IMR-90 (cell line): ENCODE data around the gene CHML. TPM values are rescaled to one million over a fixed set of nuclear protein-coding genes. Genes with fewer than 3 reads are reported as not detected.
"Not testable (repeated sequence)": the region's sequence is repeated elsewhere in the genome, so short reads cannot be mapped to it uniquely, and the experiment has no call there.

ENCODE experiments used
- ATAC-seq: fragments of 200-7000 bp; cut with Tn5 transposase; 2 replicates; pipeline ENCODE4 v1.9.1; 2020; ENCODE audit warnings: low read depth, mild to moderate bottlenecking, moderate library complexity
- BruUV-seq: library from RNA; stranded (reverse); fragments of 400-500 nt; replicated peaks from 2 replicates; lab custom pipeline; 2021; lab: Mats Ljungman, UMichigan
- CTCF ChIA-PET: fragments of 300-600 bp; formaldehyde crosslinking; extraction: SDS; loops from one replicate; lab custom pipeline; 2021; ENCODE audit warnings: antibody characterized with exemption; lab: Yijun Ruan, JAX
- POLR2A ChIA-PET: fragments of 300-600 bp; sonication (Branson Sonifier 250); formaldehyde crosslinking; loops from one replicate; lab custom pipeline; 2022; ENCODE audit warnings: antibody characterized with exemption; ENCODE audit not compliant: unreplicated experiment; lab: Charles Lee
- DNase-seq: peaks from one replicate; pipeline ENCODE4 v3.0.0; 2013
- H2AFZ ChIP-seq: replicated peaks from 2 replicates; pipeline ENCODE3; 2013; ENCODE audit warnings: low read length, mild to moderate bottlenecking; ENCODE audit not compliant: poor library complexity
- H2AK5ac ChIP-seq: 2 replicates; pipeline ENCODE4 v1.6.1; 2013; ENCODE audit warnings: low read depth, low read length, inconsistent platforms
- H2AK9ac ChIP-seq: replicated peaks from 2 replicates; pipeline ENCODE3; 2013; ENCODE audit warnings: mild to moderate bottlenecking, low read depth, low read length, moderate library complexity; ENCODE audit not compliant: poor library complexity
- H2BK120ac ChIP-seq: 2 replicates; pipeline ENCODE4 v1.6.1; 2013; ENCODE audit warnings: low read depth, low read length, inconsistent platforms
- H2BK15ac ChIP-seq: 3 replicates; pipeline ENCODE4 v1.6.1; 2013; ENCODE audit warnings: low read depth, low read length, inconsistent platforms
- H2BK20ac ChIP-seq: 2 replicates; pipeline ENCODE4 v1.6.1; 2013; ENCODE audit warnings: low read depth, mild to moderate bottlenecking, inconsistent platforms, low read length, moderate library complexity
- H2BK5ac ChIP-seq: 2 replicates; pipeline ENCODE4 v1.6.1; 2013; ENCODE audit warnings: mild to moderate bottlenecking, low read depth, low read length, inconsistent platforms; ENCODE audit not compliant: poor library complexity, severe bottlenecking
- H3K14ac ChIP-seq: replicated peaks from 2 replicates; pipeline ENCODE4 v1.6.1; 2013; ENCODE audit warnings: low read depth, low read length, inconsistent platforms
- H3K18ac ChIP-seq: 2 replicates; pipeline ENCODE4 v1.6.1; 2013; ENCODE audit warnings: low read depth, low read length, control low read depth
- H3K23ac ChIP-seq: 2 replicates; pipeline ENCODE4 v1.6.1; 2013; ENCODE audit warnings: low read depth, low read length, inconsistent platforms
- H3K27ac ChIP-seq: 2 replicates; pipeline ENCODE4 v1.5.1; 2013; ENCODE audit warnings: mild to moderate bottlenecking, control low read depth, low read length; ENCODE audit not compliant: insufficient read depth
- H3K27me3 ChIP-seq: 2 replicates; pipeline ENCODE4 v1.6.1; 2013; ENCODE audit warnings: low read length; ENCODE audit not compliant: control insufficient read depth, insufficient read depth
- H3K36me3 ChIP-seq: 2 replicates; pipeline ENCODE4 v1.6.1; 2013; ENCODE audit warnings: low read length, mixed read lengths; ENCODE audit not compliant: control insufficient read depth, insufficient read depth
- H3K4ac ChIP-seq: 2 replicates; pipeline ENCODE4 v1.6.1; 2013; ENCODE audit warnings: low read depth, low read length, inconsistent platforms
- H3K4me1 ChIP-seq: 2 replicates; pipeline ENCODE4 v1.6.1; 2013; ENCODE audit warnings: low read length, mixed read lengths; ENCODE audit not compliant: control insufficient read depth, insufficient read depth
- H3K4me2 ChIP-seq: 2 replicates; pipeline ENCODE4 v1.6.1; 2013; ENCODE audit warnings: low read depth, mild to moderate bottlenecking, control low read depth, low read length, moderate library complexity
- H3K4me3 ChIP-seq: 2 replicates; pipeline ENCODE4 v1.5.1; 2013; ENCODE audit warnings: low read depth, mild to moderate bottlenecking, control low read depth, low read length, moderate library complexity; ENCODE audit not compliant: insufficient read depth
- H3K56ac ChIP-seq: 2 replicates; pipeline ENCODE4 v1.6.1; 2013; ENCODE audit warnings: low read length, inconsistent platforms; ENCODE audit not compliant: insufficient read depth; ENCODE audit errors: extremely low read depth
- H3K79me1 ChIP-seq, 2 experiments: 2 replicates each; pipeline ENCODE4 v1.6.1; 2013; ENCODE audit warnings: low read length in 2 of 2, inconsistent platforms in 1 of 2, low read depth in 1 of 2
- H3K9ac ChIP-seq: 2 replicates; pipeline ENCODE4 v1.6.1; 2013; ENCODE audit warnings: low read depth, low read length, control low read depth
- H3K9me1 ChIP-seq: 2 replicates; pipeline ENCODE4 v1.6.1; 2013; ENCODE audit warnings: low read length, inconsistent platforms; ENCODE audit not compliant: insufficient read depth
- H3K9me3 ChIP-seq: 2 replicates; pipeline ENCODE4 v1.6.1; 2013; ENCODE audit warnings: low read length; ENCODE audit not compliant: control insufficient read depth, insufficient read depth
- H4K20me1 ChIP-seq: 2 replicates; pipeline ENCODE4 v1.6.1; 2013; ENCODE audit warnings: low read length, inconsistent platforms; ENCODE audit not compliant: insufficient read depth
- H4K5ac ChIP-seq: 2 replicates; pipeline ENCODE4 v1.6.1; 2013; ENCODE audit warnings: mild to moderate bottlenecking, low read depth, low read length, control low read depth
- H4K8ac ChIP-seq, 2 experiments: 2 replicates each; pipeline ENCODE4 v1.6.1; 2013; ENCODE audit warnings: low read depth in 2 of 2, low read length in 2 of 2, control low read depth in 1 of 2, inconsistent platforms in 1 of 2
- H4K91ac ChIP-seq: 2 replicates; pipeline ENCODE4 v1.6.1; 2013; ENCODE audit warnings: low read depth, low read length, inconsistent platforms; ENCODE audit not compliant: insufficient read depth
- WGBS, 2 experiments: methylation state at CpG; one replicate each; pipeline versions ENCODE4 v1.1.5 to v1.1.7; 2013; ENCODE audit warnings: missing lambda C conversion rate in 2 of 2; ENCODE audit not compliant: insufficient read length in 1 of 2; ENCODE audit errors: extremely low coverage in 2 of 2; 5-methylcytosine and 5-hydroxymethylcytosine counted together
- dilution Hi-C: fragments of 300-500 bp; cut with HindIII; formaldehyde crosslinking; loops from one replicate; pipeline ENCODE4 v1.14.3; 2018; ENCODE audit warnings: low sequenced_read_pairs; ENCODE audit not compliant: unreplicated experiment
- in situ Hi-C: fragments of 300-500 bp; cut with MboI; formaldehyde crosslinking; loops from 3 replicates; pipeline ENCODE4 v1.14.3; 2019; ENCODE audit warnings: low sequenced_read_pairs, inconsistent platforms, mixed read lengths
- intact Hi-C: fragments of 100-400 bp; cut with micrococcal nuclease; formaldehyde crosslinking; loops from 2 replicates; pipeline ENCODE4 v1.10.0; 2022
- polyA plus RNA-seq, 3 experiments: library from polyadenylated mRNA; depleted of rRNA; stranded (reverse); fragments of >200 nt; gene quantifications; 2 replicates each; pipeline ENCODE4 v1.2.3, GENCODE V29; 2012; ENCODE audit warnings: low replicate concordance in 1 of 3
- total RNA-seq: library from RNA; depleted of rRNA; stranded (reverse); fragments of >200 nt; gene quantifications from 2 replicates; pipeline ENCODE4 v1.2.3, GENCODE V29; 2012

CHML gene
- total and polyA plus RNA-seq, 2 of the 4 experiments (the other 2 are of a cell fraction), result 5.3 to 25.6 TPM

- H4K91ac ChIP-seq, H2AFZ ChIP-seq, H3K79me1 ChIP-seq, H3K9me3 ChIP-seq, H4K5ac ChIP-seq, H2BK15ac ChIP-seq, H4K20me1 ChIP-seq, POLR2A ChIA-PET, H2AK5ac ChIP-seq, in situ Hi-C loops, H2BK20ac ChIP-seq, H3K23ac ChIP-seq, H3K27me3 ChIP-seq, H3K4me3 ChIP-seq, dilution Hi-C loops, H3K27ac ChIP-seq, H3K9me1 ChIP-seq, H2BK5ac ChIP-seq, H3K4me1 ChIP-seq, H2AK9ac ChIP-seq, H3K56ac ChIP-seq, DNase-seq, H3K14ac ChIP-seq, H3K4me2 ChIP-seq, H2BK120ac ChIP-seq, H3K36me3 ChIP-seq, intact Hi-C loops, CTCF ChIA-PET, H3K9ac ChIP-seq, H3K4ac ChIP-seq, H4K8ac ChIP-seq, BruUV-seq, ATAC-seq, H3K18ac ChIP-seq: not testable (repeated sequence)
- WGBS, 2 experiments, result no CpG with 5 or more reads among the region's 2 CpGs
These were observed 18.8 kb upstream of the CHML start for GRCh38 chr1:241659016-241659415.
